HL-60 (cell line): Measurements from ENCODE around the gene RALGPS2.

Source experiments
- DNase-seq, 2 experiments: peaks; one replicate each; pipeline ENCODE4 v3.0.0-alpha.2; 2010 to 2020; ENCODE audit warnings: low read depth in 1 of 2, low spot score in 1 of 2
- H3K27ac ChIP-seq: fragments of 250-450 bp; sonication (Bioruptor Pico); replicated peaks from 2 replicates; pipeline ENCODE4 v1.5.1; 2020; ENCODE audit warnings: mild to moderate bottlenecking, moderate library complexity
- H3K27me3 ChIP-seq: fragments of 250-450 bp; sonication (Bioruptor Pico); 2 replicates; pipeline ENCODE4 v1.5.1; 2021; ENCODE audit warnings: mild to moderate bottlenecking, moderate library complexity; ENCODE audit not compliant: insufficient read depth, poor library complexity, severe bottlenecking
- H3K4me3 ChIP-seq: replicated peaks from 2 replicates; pipeline ENCODE4 v1.5.1; 2011; ENCODE audit warnings: mild to moderate bottlenecking, control low read depth, low read length; ENCODE audit not compliant: insufficient read depth
- CTCF ChIP-seq: IDR thresholded peaks from one replicate; pipeline ENCODE4 v1.5.1; 2011; ENCODE audit warnings: low read length, control low read depth, inconsistent platforms; ENCODE audit not compliant: insufficient read depth
- GABPA ChIP-seq: IDR thresholded peaks from 2 replicates; pipeline ENCODE4 v1.6.1; 2012; ENCODE audit warnings: low read depth
- POLR2AphosphoS5 ChIP-seq: IDR thresholded peaks from 2 replicates; pipeline ENCODE4 v1.6.1; 2012; ENCODE audit warnings: low read depth
- REST ChIP-seq: IDR thresholded peaks from 2 replicates; pipeline ENCODE4 v1.6.1; 2012; ENCODE audit warnings: low read depth; ENCODE audit not compliant: insufficient replicate concordance
- SPI1 ChIP-seq: IDR thresholded peaks from 2 replicates; pipeline ENCODE4 v1.6.1; 2012; ENCODE audit warnings: low read depth, mild to moderate bottlenecking, borderline replicate concordance

The RALGPS2 gene

GRCh38 chr1:178942285-178943198, 217.5 kb downstream of the RALGPS2 start:
- H3K4me3 ChIP-seq: no peak overlapping the region
- no peaks in the 10 kb centered on the region for H3K27me3 ChIP-seq
- TF ChIP-seq SPI1 (peak; percentile 65; the same call in 1 of the 2 replicates), GABPA (no peak), CTCF (no peak), POLR2AphosphoS5 (no peak), REST (peak; percentile 29)
- H3K27ac ChIP-seq: peak overlapping the region; percentile 72
- peak in 1 of 2 experiments; percentile 85 for DNase-seq

- Histone ChIP-seq H3K27me3 (no peaks in the 10 kb centered on the region), H3K4me3 (no peak overlapping the region), H3K27ac (no peak overlapping the region)
- TF ChIP-seq CTCF (no peak), POLR2AphosphoS5 (no peak), GABPA (no peak), REST (no peak), SPI1 (no peak)
- no peak for DNase-seq
These were observed 219.7 kb downstream of the RALGPS2 start for GRCh38 chr1:178944729-178945128.

GRCh38 chr1:178945763-178946266, 220.8 kb downstream of the RALGPS2 start:
- no peak for DNase-seq
- no peak for TF ChIP-seq SPI1
- TF ChIP-seq GABPA: no peak
- no peak for TF ChIP-seq CTCF
- no peaks in the 10 kb centered on the region for H3K27me3 ChIP-seq
- no peak overlapping the region for H3K4me3 ChIP-seq
- H3K27ac ChIP-seq: no peak overlapping the region
